NCI-H2196 treated with DMSO at 0.1 percent for 48 hours (cell line): ENCODE results near the gene TACR3.
"Not testable (repeated sequence)": the region's sequence is repeated elsewhere in the genome, so short reads cannot be mapped to it uniquely, and the experiment has no call there.

ENCODE experiments used
- DNase-seq: peaks from one replicate; lab custom pipeline; 2025; ENCODE audit not compliant: unreplicated experiment; lab: John Stamatoyannopoulos, UW

The TACR3 gene

DNA sequence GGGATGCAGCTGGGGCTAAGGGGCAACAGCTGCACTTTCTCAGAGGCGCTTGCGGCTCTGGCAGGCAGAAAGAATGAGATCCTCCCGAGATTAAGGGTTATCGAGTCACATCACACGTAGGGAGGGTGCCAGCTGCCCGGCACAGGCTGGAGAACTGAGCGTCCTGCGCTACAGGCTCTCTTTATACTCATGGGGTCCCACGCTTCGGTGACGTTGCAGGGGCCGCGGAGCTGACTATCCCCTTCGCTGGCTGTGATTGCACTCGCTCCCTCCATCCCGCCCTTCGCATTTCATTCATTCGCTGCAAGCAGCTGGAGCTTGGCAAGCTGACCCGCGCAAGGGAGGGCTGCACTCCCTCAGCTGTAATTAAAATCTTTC lies at the start of gene TACR3:
Gene TACR3, minus strand, starts transcription at position 156 of the 378 bp plus-strand sequence. CDS start 310 bp downstream, outside the sequence.
- no peak for DNase-seq

DNA sequence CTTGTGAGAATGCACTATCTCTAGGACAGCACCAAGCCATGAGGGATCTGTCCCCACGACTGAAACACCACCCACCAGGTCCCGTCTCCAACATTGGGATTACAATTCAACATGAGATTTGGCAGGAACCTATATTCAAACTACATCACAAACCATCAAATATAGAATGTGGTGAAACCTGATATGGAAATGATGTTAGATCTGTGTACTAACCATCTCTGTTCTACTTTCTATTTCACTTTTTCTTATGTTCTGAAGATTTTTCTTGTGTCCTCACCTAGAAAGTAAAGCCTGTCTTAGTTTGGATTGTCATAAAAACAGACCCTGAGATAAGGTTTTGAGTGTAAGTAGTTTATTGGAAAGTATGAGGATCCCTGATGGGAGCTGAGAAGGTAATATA lies 37.8 kb upstream of the TACR3 start:
- DNase-seq, result no peak

DNA sequence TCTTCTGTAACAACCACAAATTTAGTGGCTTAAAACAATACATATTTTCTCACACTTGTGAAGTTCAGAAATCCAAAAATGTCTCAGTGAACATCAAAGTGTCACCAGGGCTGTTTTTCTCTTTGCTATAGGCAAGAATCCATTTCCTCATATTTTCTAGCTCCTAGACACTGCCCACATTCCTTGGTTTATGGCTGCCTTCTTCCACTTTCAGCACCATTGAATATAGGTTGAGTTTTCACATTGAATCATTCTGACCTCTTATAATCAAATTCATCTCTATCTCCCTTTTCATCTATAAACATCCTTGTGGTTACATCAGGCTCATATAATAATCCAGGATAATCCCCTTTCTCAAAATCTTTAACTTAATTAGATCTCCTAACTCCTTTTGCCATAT lies 37.0 kb upstream of the TACR3 start:
- no peak for DNase-seq

DNA sequence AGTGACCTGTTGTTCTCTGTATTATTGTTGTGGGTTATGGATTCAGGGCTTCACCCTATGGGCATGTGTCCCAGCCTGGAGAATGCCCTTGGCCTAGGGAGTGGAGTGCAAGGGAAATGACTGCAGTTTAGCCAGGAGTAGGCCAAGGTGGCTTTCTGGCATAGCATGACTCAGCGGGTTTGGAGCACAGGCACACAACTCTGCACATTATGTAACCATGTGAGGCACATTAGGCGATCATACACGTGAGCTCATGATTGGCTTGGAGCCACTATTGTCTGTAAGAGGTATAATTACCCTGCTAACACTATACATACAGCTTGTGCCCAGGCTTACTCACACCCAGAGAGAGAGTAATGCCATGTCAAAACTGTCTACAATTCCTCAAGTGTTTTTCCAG lies 35.1 kb upstream of the TACR3 start:
- no peak for DNase-seq

DNA sequence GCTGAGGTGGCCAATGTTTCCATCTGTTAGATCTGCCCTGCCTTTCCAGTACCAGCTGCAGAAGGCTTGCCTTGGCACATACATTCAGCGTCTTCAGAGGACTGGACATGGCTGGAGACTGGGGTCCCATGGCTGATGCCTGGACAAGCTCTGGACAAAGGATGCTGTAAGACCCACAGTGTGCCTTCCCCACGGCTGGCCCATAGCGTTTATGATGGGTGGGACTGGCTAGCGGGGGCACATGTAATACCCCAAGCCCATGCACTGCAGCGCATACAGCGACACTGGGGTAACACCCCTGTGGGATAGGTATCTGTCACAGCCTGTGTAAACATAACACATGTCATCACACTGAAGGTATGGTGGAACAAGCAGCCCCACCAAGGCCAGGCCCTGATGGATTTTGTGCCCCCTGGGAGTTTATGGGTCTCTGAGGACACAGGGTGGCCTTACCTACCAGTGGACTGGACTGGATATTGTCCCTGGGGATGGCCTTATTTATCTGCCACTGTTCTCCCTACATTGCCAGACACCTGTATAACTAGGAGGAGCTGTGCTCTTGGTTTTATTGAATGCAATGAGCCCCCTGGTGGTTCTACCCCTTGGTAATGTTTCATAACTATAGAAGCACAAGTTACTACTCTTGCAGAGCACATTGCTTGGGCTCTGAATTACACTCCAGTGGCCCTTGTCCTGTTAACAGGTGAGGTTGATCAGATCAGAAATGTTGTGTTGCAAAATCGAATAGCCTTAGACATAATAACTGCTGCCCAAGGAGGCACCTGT lies 34.3 kb upstream of the TACR3 start:
- no peak for DNase-seq

GRCh38 chr4:103723150-103723549 lies 3.4 kb upstream of the TACR3 start:
- not testable (repeated sequence) for DNase-seq

DNA sequence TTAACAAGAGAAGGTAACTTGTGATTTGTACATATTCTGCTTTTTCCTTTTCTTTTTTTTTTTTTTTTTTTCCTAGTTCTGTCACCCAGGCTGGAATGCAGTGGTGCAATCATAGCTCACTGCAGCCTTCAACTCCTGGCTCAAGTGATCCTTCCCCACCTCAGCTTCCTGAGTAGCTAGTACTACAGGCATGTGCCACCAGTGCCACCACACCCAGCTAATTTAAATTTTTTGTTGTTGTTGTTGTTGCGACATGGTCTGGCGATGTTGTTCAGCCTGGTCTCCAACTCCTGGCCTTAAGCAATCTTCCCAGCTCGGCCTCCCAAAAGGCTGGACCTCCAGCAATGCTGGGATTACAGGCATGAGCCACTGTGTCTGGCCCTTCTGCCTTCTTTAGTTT lies 1.5 kb upstream of the TACR3 start:
- DNase-seq, result no peak

- DNase-seq, result no peak
Measured at GRCh38 chr4:103720661-103721060, 876 bp upstream of the TACR3 start.

GRCh38 chr4:103719105-103719829 lies 518 bp downstream of the TACR3 start:
- DNase-seq, result no peak

DNA sequence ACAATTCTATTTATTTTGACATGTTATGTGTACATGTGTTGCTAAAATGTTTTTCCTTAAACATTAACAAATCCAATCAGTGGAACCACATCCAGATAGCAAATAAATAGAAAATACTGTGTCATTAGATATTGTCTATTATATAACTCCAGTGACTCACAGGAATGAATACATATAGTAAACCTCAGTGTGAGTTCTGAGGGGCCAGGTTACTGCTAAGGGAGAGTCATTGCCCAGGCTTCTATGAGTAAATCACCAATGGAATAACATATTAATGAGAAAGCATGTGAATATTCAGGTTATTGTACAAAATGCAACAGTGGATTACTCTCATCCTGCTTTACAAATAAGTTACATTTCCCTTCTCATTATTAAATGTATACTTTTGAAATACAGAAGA lies 27.2 kb downstream of the TACR3 start:
- no peak for DNase-seq

DNA sequence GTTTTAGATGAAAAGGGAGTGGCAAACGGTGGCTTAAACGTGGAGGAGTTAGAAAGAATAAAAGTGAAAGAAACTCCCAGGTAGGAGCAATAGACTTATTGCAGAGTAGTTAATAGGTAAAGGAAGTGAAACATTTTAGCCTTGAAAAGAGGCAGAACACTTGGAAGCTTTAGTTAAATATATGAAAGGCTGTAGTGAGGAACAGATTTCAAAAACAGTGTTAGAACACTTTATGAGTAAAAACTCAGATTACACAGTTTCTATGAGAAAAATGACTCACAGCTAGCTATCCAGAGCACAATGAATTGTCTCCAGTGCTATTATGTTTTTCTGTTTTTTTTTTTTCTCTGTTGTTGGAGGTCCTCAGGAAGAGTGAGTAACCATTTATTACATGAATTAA lies 45.8 kb downstream of the TACR3 start:
- DNase-seq, result no peak

DNA sequence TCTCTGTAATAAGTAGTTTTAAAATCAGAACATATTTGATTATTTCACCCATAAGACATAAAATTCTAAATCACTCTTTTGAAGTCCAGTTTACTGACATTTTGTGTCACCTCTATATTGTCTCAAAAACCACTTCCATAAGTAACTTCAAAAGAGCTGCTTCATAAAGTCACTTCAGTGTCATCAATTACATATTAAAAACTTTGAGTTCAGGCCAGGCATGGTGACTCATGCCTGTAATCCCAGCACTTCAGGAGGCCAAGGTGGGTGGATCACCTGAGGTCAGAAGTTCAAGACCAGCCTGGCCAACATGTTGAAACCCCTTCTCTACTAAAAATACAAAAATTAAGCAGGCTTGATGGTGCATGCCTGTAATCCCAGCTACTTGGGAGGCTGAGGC lies 53.0 kb downstream of the TACR3 start:
- not testable (repeated sequence) for DNase-seq

GRCh38 chr4:103664436-103665075 lies 55.2 kb downstream of the TACR3 start:
- no peak for DNase-seq

DNA sequence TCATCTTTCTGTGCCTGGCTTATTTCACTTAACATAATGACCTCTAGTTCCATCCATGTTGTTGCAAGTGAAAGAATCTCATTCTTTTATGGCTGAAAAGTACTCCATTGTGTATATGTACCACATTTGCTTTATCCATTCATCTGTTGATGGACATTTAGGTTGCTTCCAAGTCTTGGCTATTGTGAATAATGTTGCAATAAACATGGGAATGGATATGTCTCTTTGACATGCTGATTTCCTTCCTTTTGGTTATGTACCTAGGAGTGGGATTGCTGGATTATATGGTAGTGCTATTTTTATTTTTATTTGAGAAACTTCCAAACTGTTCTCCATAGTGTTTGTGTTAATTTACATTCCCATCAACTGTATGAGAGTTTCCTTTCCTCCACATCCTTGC lies 71.2 kb downstream of the TACR3 start:
- DNase-seq, result no peak

- DNase-seq, result no peak
Measured at GRCh38 chr4:103645991-103646390, 73.8 kb downstream of the TACR3 start.

DNA sequence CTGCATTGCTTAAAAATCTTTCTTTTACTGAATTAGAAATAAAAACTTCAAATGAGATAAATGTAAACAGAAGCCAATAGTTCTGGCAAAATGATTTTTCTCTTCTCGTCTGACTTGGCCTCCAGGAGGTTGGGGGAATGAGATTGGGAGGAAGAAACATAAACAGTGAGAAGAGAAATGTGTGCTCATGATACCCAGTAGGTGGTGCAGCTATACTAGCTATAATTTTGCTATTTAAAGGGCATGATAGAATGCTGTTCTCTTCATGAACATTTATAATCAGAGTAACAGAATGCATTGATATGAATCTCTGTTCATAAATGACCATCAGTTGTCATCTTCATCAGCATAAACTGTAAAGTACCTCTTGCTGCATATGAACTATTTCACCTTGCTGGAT lies 85.5 kb downstream of the TACR3 start:
- DNase-seq, result no peak

GRCh38 chr4:103626296-103626695 lies 93.5 kb downstream of the TACR3 start:
- no peak for DNase-seq

DNA sequence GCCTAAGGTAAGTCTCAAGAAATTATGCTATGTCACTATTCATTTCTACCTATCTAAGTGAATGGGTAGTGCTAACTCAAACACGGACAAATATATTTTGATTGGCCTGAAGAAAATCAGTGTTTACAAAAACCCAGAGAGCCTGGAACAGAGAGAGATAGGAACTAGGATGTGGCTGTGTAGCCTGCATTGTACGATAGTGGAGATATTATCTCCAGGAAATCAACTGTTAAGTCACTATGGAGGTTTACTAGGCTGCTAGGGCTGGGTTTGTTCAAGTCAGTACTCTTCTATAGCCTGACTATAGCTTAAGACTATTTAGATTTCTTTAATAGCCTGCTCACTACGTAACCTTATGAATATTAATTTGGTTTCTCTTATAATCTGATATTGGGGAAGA lies 127.9 kb downstream of the TACR3 start:
- DNase-seq, result no peak

DNA sequence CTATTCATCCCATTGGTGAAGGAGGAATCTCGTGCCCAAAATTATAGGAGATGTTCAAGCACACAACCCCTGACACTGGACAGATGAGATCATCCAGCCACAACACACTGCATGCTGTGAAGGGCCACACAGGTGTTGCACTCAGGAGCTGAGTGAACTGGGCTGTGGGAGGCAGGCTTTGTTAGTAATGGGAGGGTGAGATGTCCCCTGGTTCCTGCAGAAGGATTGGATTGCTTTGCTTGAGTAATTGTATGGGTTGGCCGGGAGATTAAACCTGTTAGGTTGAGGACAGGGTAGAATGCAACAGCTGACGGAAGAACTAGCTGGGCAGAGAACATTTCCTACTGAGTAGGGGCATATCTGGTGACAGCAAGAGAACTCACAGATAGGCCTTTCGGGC lies 152.2 kb downstream of the TACR3 start:
- DNase-seq, result no peak

- DNase-seq, result not testable (repeated sequence)
Measured at GRCh38 chr4:103559178-103559577, 160.6 kb downstream of the TACR3 start.
